Activated CD4-positive, alpha-beta T cell treated with anti-CD3 and anti-CD28 coated beads for 36 hours (primary cell): ENCODE data around the gene BACE1-AS. TPM values are rescaled to one million over a fixed set of nuclear protein-coding genes. Genes with fewer than 3 reads are reported as not detected.

ENCODE experiments used
- ATAC-seq: fragments of 200-7000 bp; cut with Tn5 transposase; one replicate; pipeline ENCODE4 v1.10.0; 2021; ENCODE audit warnings: mild to moderate bottlenecking, moderate library complexity
- CTCF ChIA-PET: fragments of 350-600 bp; sonication (Branson Sonifier 250); formaldehyde crosslinking; loops from one replicate; lab custom pipeline; 2021; ENCODE audit warnings: antibody characterized with exemption; lab: Charles Lee
- POLR2A ChIA-PET: fragments of 350-600 bp; sonication (Branson Sonifier 250); formaldehyde crosslinking; loops from one replicate; lab custom pipeline; 2021; ENCODE audit warnings: antibody characterized with exemption, inconsistent platforms; lab: Charles Lee
- DNase-seq: peaks from one replicate; pipeline ENCODE4 v3.0.0-alpha.2; 2020
- H3K27ac Mint-ChIP-seq: one replicate; pipeline ENCODE4 v1.8.0; 2021; ENCODE audit warnings: mixed read lengths
- H3K27me3 Mint-ChIP-seq: one replicate; pipeline ENCODE4 v1.8.0; 2021; ENCODE audit warnings: mixed read lengths
- H3K36me3 Mint-ChIP-seq: one replicate; pipeline ENCODE4 v1.8.0; 2021; ENCODE audit warnings: low read depth, mixed read lengths
- H3K4me1 Mint-ChIP-seq: one replicate; pipeline ENCODE4 v1.8.0; 2021; ENCODE audit warnings: mixed read lengths
- H3K4me3 Mint-ChIP-seq: one replicate; pipeline ENCODE4 v1.8.0; 2021; ENCODE audit warnings: mild to moderate bottlenecking, moderate library complexity, mixed read lengths
- H3K9me3 Mint-ChIP-seq: one replicate; pipeline ENCODE4 v1.8.0; 2021; ENCODE audit warnings: low read depth, mixed read lengths
- intact Hi-C, 2 experiments: fragments of 100-400 bp; cut with DNase I in 1 of 2; cut with micrococcal nuclease in 1 of 2; formaldehyde crosslinking; loops; one replicate each; pipeline versions ENCODE4 v1.14.2 to v1.15.1; 2022 to 2024; cut with DNase I, micrococcal nuclease
- total RNA-seq, 2 experiments: library from RNA; stranded (reverse); gene quantifications; one replicate each; pipeline ENCODE4 v1.2.3, GENCODE V29; 2021

The BACE1-AS gene
- total RNA-seq, 2 experiments from 2014 or later = 3.1 to 4.9 TPM

DNA sequence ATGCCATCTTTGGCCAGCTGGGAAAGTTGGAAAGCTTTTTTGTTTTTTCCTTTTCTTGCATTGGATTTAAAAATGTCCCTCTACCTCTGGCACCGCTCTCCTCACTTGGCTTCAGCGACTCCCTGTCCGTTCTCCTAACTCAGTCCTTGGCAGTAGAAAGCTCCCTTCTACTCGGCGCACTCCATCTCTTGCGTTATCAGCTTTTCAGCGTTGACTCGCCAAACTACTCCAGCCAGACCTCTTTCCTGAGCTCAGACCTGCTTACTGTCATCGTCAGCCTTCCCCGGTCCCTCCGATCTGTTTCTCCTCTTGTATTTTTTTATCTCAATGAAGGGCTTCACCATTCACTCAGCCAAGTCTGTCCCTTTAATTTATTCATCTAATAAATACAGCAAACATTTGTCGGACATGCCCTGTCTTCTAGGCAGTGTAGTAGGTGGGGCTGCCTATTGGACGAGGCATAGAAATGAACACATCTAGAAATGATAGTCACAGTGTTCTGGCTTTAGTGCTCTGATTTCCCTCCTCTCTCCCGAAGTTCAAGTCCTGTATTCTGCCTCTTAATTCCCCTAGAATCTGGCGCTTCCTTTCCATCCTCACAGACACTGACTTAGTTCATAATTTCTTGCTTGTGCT lies 37.3 kb downstream of the BACE1-AS start:
- H3K36me3 Mint-ChIP-seq = no peaks in the 10 kb centered on the region
- no peak for ATAC-seq
- H3K27ac Mint-ChIP-seq = no peak overlapping the region
- no peaks in the 10 kb centered on the region for H3K27me3 Mint-ChIP-seq
- no peaks in the 10 kb centered on the region for H3K9me3 Mint-ChIP-seq
- H3K4me3 Mint-ChIP-seq = no peak overlapping the region
- peak; percentile 30 for DNase-seq
- peaks cover 13% of the 10 kb centered on the region for H3K4me1 Mint-ChIP-seq
- POLR2A ChIA-PET = interaction anchor here (1.0 to 1.1 kb wide), 2 partner anchors 97 to 98 kb away, joined by 3 to 6 read pairs; partner anchors contain the start of gene PCSK7
- intact Hi-C loops = loop anchor here (5.0 to 10.0 kb wide), 5 partner anchors 146 to 556 kb away; partner anchors contain the start of genes BUD13 (in 1 of the 2), PAFAH1B2 (in 1 of the 2) and SIDT2 (in 1 of the 2)
- CTCF ChIA-PET = interaction anchor here (0.5 to 1.9 kb wide), 6 partner anchors 9 to 373 kb away, joined by 3 to 5 read pairs (median 4); partner anchors contain the start of genes BACE1, PCSK7 and RNF214

DNA sequence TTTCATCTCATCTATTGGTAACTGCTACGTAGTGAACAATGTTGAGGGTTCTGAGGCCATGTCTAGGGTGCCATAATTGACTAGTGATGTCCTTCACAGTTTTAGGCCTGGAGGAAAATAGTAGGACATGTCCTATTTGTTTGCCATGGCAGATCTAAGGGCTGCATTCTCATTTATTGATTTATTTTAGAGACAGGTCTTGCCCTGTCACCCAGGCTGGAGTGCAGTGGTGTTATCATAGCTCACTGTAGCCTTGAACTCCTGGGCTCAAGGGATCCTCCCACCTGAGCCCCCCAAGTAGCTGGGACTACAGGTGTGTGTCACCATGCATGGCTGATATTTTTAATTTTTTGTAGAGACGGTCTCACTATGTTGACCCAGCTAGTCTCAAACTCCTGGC lies 41.7 kb downstream of the BACE1-AS start:
- H3K27ac Mint-ChIP-seq = no peak overlapping the region
- DNase-seq (no peak), ATAC-seq (no peak)
- no peaks in the 10 kb centered on the region for H3K9me3 Mint-ChIP-seq
- ChIA-PET CTCF (interaction anchor here (0.6 to 1.8 kb wide), 4 partner anchors 9 to 313 kb away, joined by 3 to 4 read pairs (median 4); no protein-coding TSS in a partner anchor), POLR2A (no interaction called here)
- peaks cover 10% of the 10 kb centered on the region for H3K4me1 Mint-ChIP-seq
- intact Hi-C loops = no loop called here
- no peaks in the 10 kb centered on the region for H3K27me3 Mint-ChIP-seq
- no peak overlapping the region for H3K4me3 Mint-ChIP-seq
- peaks cover 6% of the 10 kb centered on the region for H3K36me3 Mint-ChIP-seq

DNA sequence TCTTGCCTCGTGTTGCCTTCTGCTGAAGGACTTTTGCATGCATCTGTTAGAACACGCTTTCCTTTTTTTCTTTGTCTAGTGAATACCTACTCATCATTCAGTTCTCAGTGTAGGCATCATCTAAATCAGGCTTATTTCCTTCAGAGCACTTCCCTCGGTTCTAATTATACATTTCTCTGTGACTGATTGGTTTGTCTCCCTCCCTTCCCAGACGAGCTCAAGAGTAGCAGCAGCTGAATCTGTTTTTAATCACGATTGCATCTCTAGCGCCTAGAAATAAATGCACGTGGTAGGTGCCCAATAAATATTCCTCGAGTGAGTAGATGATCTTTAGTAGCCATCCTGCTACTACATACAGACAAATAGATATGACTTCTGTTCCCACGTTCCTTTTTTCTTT lies 42.8 kb downstream of the BACE1-AS start:
- H3K36me3 Mint-ChIP-seq = peaks cover 12% of the 10 kb centered on the region
- intact Hi-C loops = no loop called here
- ATAC-seq (no peak), DNase-seq (no peak)
- H3K27me3 Mint-ChIP-seq = no peaks in the 10 kb centered on the region
- no peak overlapping the region for H3K4me3 Mint-ChIP-seq
- no peak overlapping the region for H3K27ac Mint-ChIP-seq
- CTCF ChIA-PET = no interaction called here
- no peaks in the 10 kb centered on the region for H3K9me3 Mint-ChIP-seq
- POLR2A ChIA-PET = no interaction called here
- H3K4me1 Mint-ChIP-seq = peaks cover 11% of the 10 kb centered on the region

DNA sequence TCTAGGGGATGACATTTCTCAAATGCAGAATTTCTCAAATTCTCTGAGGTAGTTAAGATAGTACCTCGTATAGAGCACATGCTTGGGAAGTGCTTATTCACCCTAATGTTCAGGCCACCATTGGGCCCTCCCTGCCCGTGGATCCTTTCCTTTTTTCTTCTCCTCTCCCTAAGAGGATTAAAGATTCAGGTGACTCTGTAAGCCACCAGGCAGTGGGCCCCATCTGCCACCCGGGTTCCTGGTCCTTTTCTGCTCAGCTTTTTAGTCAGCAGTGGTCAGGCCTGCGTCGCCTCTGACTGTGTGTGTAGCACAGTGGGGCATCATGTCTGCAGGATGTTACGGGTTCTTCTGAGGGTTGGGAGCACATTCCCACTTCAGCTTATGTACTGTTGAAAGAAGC lies 43.8 kb downstream of the BACE1-AS start:
- intact Hi-C loops = no loop called here
- ATAC-seq (no peak), DNase-seq (no peak)
- no peak overlapping the region for H3K27ac Mint-ChIP-seq
- CTCF ChIA-PET = no interaction called here
- H3K9me3 Mint-ChIP-seq = no peaks in the 10 kb centered on the region
- POLR2A ChIA-PET = no interaction called here
- H3K4me3 Mint-ChIP-seq = no peak overlapping the region
- H3K27me3 Mint-ChIP-seq = no peaks in the 10 kb centered on the region
- peaks cover 9% of the 10 kb centered on the region for H3K4me1 Mint-ChIP-seq
- peaks cover 12% of the 10 kb centered on the region for H3K36me3 Mint-ChIP-seq

DNA sequence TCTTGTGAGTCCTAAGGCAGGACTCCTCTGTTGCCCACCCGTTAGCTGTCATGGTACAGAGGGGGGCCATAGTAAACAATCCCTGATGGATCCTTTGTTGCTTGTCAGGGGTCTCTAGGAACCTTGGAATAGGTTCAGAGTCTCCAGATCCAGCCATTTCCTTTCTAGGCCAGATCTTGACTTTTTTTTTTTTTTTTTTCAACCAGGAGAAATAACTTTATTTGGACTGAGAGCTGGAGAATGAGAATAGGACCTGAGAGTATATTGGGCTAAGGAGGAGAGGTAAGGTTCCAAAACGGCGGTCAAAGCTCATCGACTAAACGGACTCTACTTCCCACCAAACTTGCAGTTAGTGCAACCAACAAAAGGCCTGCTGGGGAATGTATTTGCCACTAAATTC lies 44.3 kb downstream of the BACE1-AS start:
- H3K4me3 Mint-ChIP-seq = no peak overlapping the region
- H3K27me3 Mint-ChIP-seq = no peaks in the 10 kb centered on the region
- POLR2A ChIA-PET = interaction anchor here (0.7 kb wide), 1 partner anchor 549 kb away, joined by 8 read pairs; no protein-coding TSS in a partner anchor
- intact Hi-C loops = no loop called here
- no peaks in the 10 kb centered on the region for H3K9me3 Mint-ChIP-seq
- no peak for DNase-seq
- no peak for ATAC-seq
- peaks cover 16% of the 10 kb centered on the region for H3K36me3 Mint-ChIP-seq
- H3K4me1 Mint-ChIP-seq = peaks cover 4% of the 10 kb centered on the region
- CTCF ChIA-PET = interaction anchor here (1.0 kb wide), 1 partner anchor 12 kb away, joined by 3 read pairs; no protein-coding TSS in a partner anchor
- no peak overlapping the region for H3K27ac Mint-ChIP-seq

DNA sequence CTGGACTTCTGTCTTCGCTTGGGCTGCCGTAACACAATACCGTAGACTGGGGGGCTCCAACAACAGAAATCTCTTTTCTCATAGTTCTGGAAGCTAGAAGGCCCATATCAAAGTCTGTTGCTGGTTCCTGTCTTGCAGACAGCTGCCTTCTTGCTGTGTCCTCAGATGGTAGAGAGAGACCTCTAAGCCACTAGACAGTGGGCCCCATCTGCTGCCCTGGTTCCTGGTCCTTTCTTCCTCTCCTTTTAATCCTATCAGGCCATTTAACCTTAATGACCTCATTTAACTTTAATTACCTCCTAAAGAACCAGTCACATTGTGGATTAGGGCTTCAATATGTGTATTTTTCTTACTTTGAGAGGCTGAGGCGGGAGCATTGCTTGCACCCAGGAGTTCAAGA lies 45.9 kb downstream of the BACE1-AS start:
- no peak for DNase-seq
- Mint-ChIP-seq H3K9me3 (no peaks in the 10 kb centered on the region), H3K4me3 (no peak overlapping the region), H3K27ac (no peak overlapping the region), H3K27me3 (no peaks in the 10 kb centered on the region), H3K36me3 (peaks cover 19% of the 10 kb centered on the region), H3K4me1 (peaks cover 2% of the 10 kb centered on the region)
- no peak for ATAC-seq
- POLR2A ChIA-PET = no interaction called here
- CTCF ChIA-PET = no interaction called here
- intact Hi-C loops = no loop called here

Other genes starting within 250 kb of the BACE1-AS start
- gene SIK3, start 192.9 kb upstream of the BACE1-AS start, total RNA-seq = 10 to 100 TPM; 23.6 to 25.3 TPM
- 10 to 100 TPM; 44.8 to 57.5 TPM for gene PAFAH1B2, start 147.1 kb upstream of the BACE1-AS start, total RNA-seq
- gene SIDT2, start 112.6 kb upstream of the BACE1-AS start, total RNA-seq = 10 to 100 TPM; 21.5 to 23.7 TPM
- gene TAGLN, start 92.0 kb upstream of the BACE1-AS start, total RNA-seq = 1 to 10 TPM; 1.6 to 2.0 TPM
- gene PCSK7, start 59.3 kb upstream of the BACE1-AS start, total RNA-seq = 10 to 100 TPM; 95.0 to 96.2 TPM
- gene RNF214, start 58.7 kb upstream of the BACE1-AS start, total RNA-seq = 10 to 100 TPM; 19.3 to 24.6 TPM
- 1 to 10 TPM; 1.0 TPM for gene BACE1, start 24.9 kb downstream of the BACE1-AS start, total RNA-seq
- 10 to 100 TPM; 30.3 to 31.0 TPM for gene CEP164, start 36.5 kb downstream of the BACE1-AS start, total RNA-seq